HepG2 (cell line): ENCODE measurements around the gene ESYT2. TPM values are rescaled to one million over a fixed set of nuclear protein-coding genes. Genes with fewer than 3 reads are reported as not detected.

Experiments used
- ATAC-seq: fragments of 200-7000 bp; cut with Tn5 transposase; 3 replicates; pipeline ENCODE4 v1.9.1; 2020; ENCODE audit warnings: mild to moderate bottlenecking, moderate library complexity
- BruUV-seq: library from RNA; stranded (reverse); fragments of 400-500 nt; replicated peaks from 2 replicates; lab custom pipeline; 2021; lab: Mats Ljungman, UMichigan
- CTCF ChIA-PET: fragments of 300-600 bp; formaldehyde crosslinking; extraction: SDS; loops from one replicate; lab custom pipeline; 2021; ENCODE audit warnings: low total read pairs, inconsistent platforms, low intra/inter-chr PET ratio; lab: Yijun Ruan, JAX
- POLR2A ChIA-PET: fragments of 350-600 bp; sonication (Branson Sonifier 250); formaldehyde crosslinking; loops from one replicate; lab custom pipeline; 2020; ENCODE audit warnings: antibody characterized with exemption, inconsistent platforms; lab: Yijun Ruan, JAX
- DNase-seq: peaks from one replicate; pipeline ENCODE4 v3.0.0-alpha.2; 2015; ENCODE audit warnings: low spot score
- FAIRE-seq: peaks from 3 replicates; lab custom pipeline; 2011; peaks lifted over from hg19 to GRCh38; lab: Jason Lieb, UNC
- H2AFZ ChIP-seq: one replicate; pipeline ENCODE4 v1.6.1; 2011; ENCODE audit warnings: low read length, inconsistent platforms
- H3K27ac ChIP-seq: fragments of 300-600 bp; 3 replicates; pipeline ENCODE4 v1.8.0; 2011; ENCODE audit warnings: mixed run types, mild to moderate bottlenecking, mixed read lengths, low read length, inconsistent platforms; ENCODE audit not compliant: insufficient read depth; ENCODE audit errors: extremely low read length
- H3K27me3 ChIP-seq, 2 experiments: fragments of 200-600 bp in 1 of 2; 2 replicates in 1 of 2; 3 replicates in 1 of 2; pipeline versions ENCODE4 v1.6.0 to v1.8.0; 2011; ENCODE audit warnings: low read length in 2 of 2, mild to moderate bottlenecking in 2 of 2, moderate library complexity in 2 of 2, inconsistent platforms in 1 of 2; ENCODE audit not compliant: insufficient read depth in 2 of 2, control insufficient read depth in 1 of 2
- H3K36me3 ChIP-seq, 2 experiments: fragments of 200-600 bp in 1 of 2; replicated peaks in 1 of 2; 2 replicates in 1 of 2; 3 replicates in 1 of 2; pipeline versions ENCODE4 v1.5.1 to v1.8.0; 2011; ENCODE audit warnings: low read length in 2 of 2, inconsistent platforms in 1 of 2; ENCODE audit not compliant: insufficient read depth in 2 of 2, control insufficient read depth in 1 of 2
- H3K4me1 ChIP-seq: 2 replicates; pipeline ENCODE4 v1.5.1; 2012; ENCODE audit warnings: low read length, inconsistent platforms; ENCODE audit not compliant: insufficient read depth
- H3K4me2 ChIP-seq: 2 replicates; pipeline ENCODE4 v1.6.0; 2011; ENCODE audit warnings: low read depth, low read length, inconsistent platforms
- H3K4me3 ChIP-seq, 3 experiments: fragments of 200-600 bp in 1 of 3; sonication (generic), shearing (Covaris generic) in 1 of 3; replicated peaks in 1 of 3; 2 replicates each; pipeline ENCODE4 v1.5.1; 2011 to 2016; ENCODE audit warnings: low read length in 3 of 3, inconsistent platforms in 2 of 3, low read depth in 2 of 3, mild to moderate bottlenecking in 2 of 3, control low read depth in 1 of 3, mixed read lengths in 1 of 3; ENCODE audit not compliant: insufficient read depth in 1 of 3
- H3K79me2 ChIP-seq: one replicate; pipeline ENCODE4 v1.6.1; 2011; ENCODE audit warnings: low read length, inconsistent platforms; ENCODE audit not compliant: insufficient read depth
- H3K9ac ChIP-seq: 2 replicates; pipeline ENCODE4 v1.6.0; 2011; ENCODE audit warnings: mild to moderate bottlenecking, low read depth, low read length, inconsistent platforms; ENCODE audit not compliant: insufficient read depth
- H3K9me3 ChIP-seq: 2 replicates; pipeline ENCODE4 v1.5.1; 2012; ENCODE audit warnings: mild to moderate bottlenecking, low read length
- H4K20me1 ChIP-seq: 2 replicates; pipeline ENCODE4 v1.6.0; 2011; ENCODE audit warnings: inconsistent platforms, mild to moderate bottlenecking, low read length, moderate library complexity; ENCODE audit not compliant: insufficient read depth
- GABPB1 ChIP-seq: IDR thresholded peaks from 2 replicates; pipeline ENCODE4 v1.6.1; 2016; ENCODE audit warnings: mild to moderate bottlenecking, missing genetic modification reagents, moderate library complexity, missing compliant biosample characterization
- GLI4 ChIP-seq: sonication (generic); formaldehyde crosslinking; IDR thresholded peaks from 2 replicates; pipeline ENCODE4 v1.5.1; 2020; ENCODE audit warnings: missing genetic modification reagents, mild to moderate bottlenecking, moderate library complexity, borderline replicate concordance
- IRF1 ChIP-seq: sonication (generic); formaldehyde crosslinking; IDR thresholded peaks from 2 replicates; pipeline ENCODE4 v1.4.0; 2020; ENCODE audit warnings: low read depth, mild to moderate bottlenecking, missing genetic modification reagents
- KMT2A ChIP-seq: sonication (generic); formaldehyde crosslinking; IDR thresholded peaks from 2 replicates; pipeline ENCODE4 v1.4.0; 2020; ENCODE audit warnings: missing genetic modification reagents
- KMT2B ChIP-seq: IDR thresholded peaks from 2 replicates; pipeline ENCODE4 v1.6.1; 2016; ENCODE audit warnings: missing genetic modification reagents, missing compliant biosample characterization
- MEIS2 ChIP-seq: sonication (generic); formaldehyde crosslinking; IDR thresholded peaks from 2 replicates; pipeline ENCODE4 v1.9.0; 2021; ENCODE audit warnings: mild to moderate bottlenecking, missing genetic modification reagents
- RAD21 ChIP-seq: fragments of 450-650 bp; formaldehyde crosslinking; IDR thresholded peaks from 2 replicates; pipeline ENCODE4 v1.5.0; 2020; ENCODE audit warnings: mild to moderate bottlenecking
- RBFOX2 ChIP-seq: fragments of 200-400 bp; formaldehyde crosslinking; IDR thresholded peaks from 2 replicates; pipeline ENCODE4 v1.6.1; 2017; ENCODE audit warnings: low read depth, mild to moderate bottlenecking, low read length
- RXRA ChIP-seq: sonication (generic); formaldehyde crosslinking; IDR thresholded peaks from 2 replicates; pipeline ENCODE4 v1.5.1; 2020; ENCODE audit warnings: missing genetic modification reagents
- SOX13 ChIP-seq, 3 experiments: fragments of 450-650 bp in 1 of 3; sonication (generic) in 1 of 3; formaldehyde crosslinking in 1 of 3; IDR thresholded peaks in 2 of 3; conservative IDR thresholded peaks in 1 of 3; 2 replicates each; pipeline versions ENCODE4 v1.5.0 to v1.6.1; 2016 to 2020; ENCODE audit warnings: antibody characterized with exemption in 1 of 3, mild to moderate bottlenecking in 1 of 3, missing compliant biosample characterization in 1 of 3, missing genetic modification reagents in 1 of 3, moderate library complexity in 1 of 3
- ZHX1 ChIP-seq: sonication (generic); formaldehyde crosslinking; IDR thresholded peaks from 2 replicates; pipeline ENCODE4 v1.8.1; 2022; ENCODE audit warnings: low read depth, mild to moderate bottlenecking, missing genetic modification reagents
- ZNF547 ChIP-seq: sonication (generic); formaldehyde crosslinking; IDR thresholded peaks from 2 replicates; pipeline ENCODE4 v1.5.1; 2020; ENCODE audit warnings: mild to moderate bottlenecking, missing genetic modification reagents
- ZNF768 ChIP-seq: sonication (generic); formaldehyde crosslinking; IDR thresholded peaks from 2 replicates; pipeline ENCODE4 v1.4.0; 2020; ENCODE audit warnings: missing genetic modification reagents
- WGBS: methylation state at CpG from one replicate; pipeline ENCODE4 v1.1.6; 2017; ENCODE audit warnings: low lambda C conversion rate; 5-methylcytosine and 5-hydroxymethylcytosine counted together
- in situ Hi-C: cut with HindIII; loops from 2 replicates; pipeline ENCODE4 v1.10.0; 2017; ENCODE audit warnings: low pct_unique_long_range_greater_than_20kb; ENCODE audit not compliant: extremely low pct_ligation_motif_present
- intact Hi-C: fragments of 100-400 bp; cut with micrococcal nuclease; formaldehyde crosslinking; loops from one replicate; pipeline ENCODE4 v1.10.0; 2022; ENCODE audit not compliant: unreplicated experiment
- polyA plus RNA-seq, 8 experiments: library from polyadenylated mRNA; depleted of rRNA in 3 of 8; stranded (reverse) in 7 of 8; unstranded in 1 of 8; fragments of >200 nt; fragmentation: Illumina TruSeq in 4 of 8; extraction: Trizol in 4 of 8; gene quantifications; 2 replicates each; pipeline versions ENCODE4 v1.2.1 to v1.2.3, GENCODE V29; 2011 to 2016; ENCODE audit warnings: low read depth in 4 of 8, missing spikeins in 1 of 8, mixed read lengths in 1 of 8; ENCODE audit not compliant: insufficient read depth in 1 of 8
- total RNA-seq, 5 experiments: library from RNA; depleted of rRNA; stranded (reverse); fragments of >200 nt; fragmentation: Illumina TruSeq; extraction: Trizol; gene quantifications; 2 replicates each; pipeline ENCODE4 v1.2.3, GENCODE V29; 2016; ENCODE audit warnings: low read depth in 1 of 5
- TF ChIP-seq, protein P1 (sequence below): sonication (generic); formaldehyde crosslinking; IDR thresholded peaks from 2 replicates; pipeline ENCODE4 v1.8.0; 2023; ENCODE audit warnings: mild to moderate bottlenecking, missing genetic modification reagents
- TF ChIP-seq, protein P2 (sequence below): sonication (generic); formaldehyde crosslinking; conservative IDR thresholded peaks from 2 replicates; pipeline ENCODE4 v1.4.0; 2020; ENCODE audit warnings: missing genetic modification reagents

Gene ESYT2
- total and polyA plus RNA-seq, 2 of the 13 experiments (the other 11 are each of a cell fraction or from before 2014, with no cell fraction given): 28.5 to 37.3 TPM

DNA sequence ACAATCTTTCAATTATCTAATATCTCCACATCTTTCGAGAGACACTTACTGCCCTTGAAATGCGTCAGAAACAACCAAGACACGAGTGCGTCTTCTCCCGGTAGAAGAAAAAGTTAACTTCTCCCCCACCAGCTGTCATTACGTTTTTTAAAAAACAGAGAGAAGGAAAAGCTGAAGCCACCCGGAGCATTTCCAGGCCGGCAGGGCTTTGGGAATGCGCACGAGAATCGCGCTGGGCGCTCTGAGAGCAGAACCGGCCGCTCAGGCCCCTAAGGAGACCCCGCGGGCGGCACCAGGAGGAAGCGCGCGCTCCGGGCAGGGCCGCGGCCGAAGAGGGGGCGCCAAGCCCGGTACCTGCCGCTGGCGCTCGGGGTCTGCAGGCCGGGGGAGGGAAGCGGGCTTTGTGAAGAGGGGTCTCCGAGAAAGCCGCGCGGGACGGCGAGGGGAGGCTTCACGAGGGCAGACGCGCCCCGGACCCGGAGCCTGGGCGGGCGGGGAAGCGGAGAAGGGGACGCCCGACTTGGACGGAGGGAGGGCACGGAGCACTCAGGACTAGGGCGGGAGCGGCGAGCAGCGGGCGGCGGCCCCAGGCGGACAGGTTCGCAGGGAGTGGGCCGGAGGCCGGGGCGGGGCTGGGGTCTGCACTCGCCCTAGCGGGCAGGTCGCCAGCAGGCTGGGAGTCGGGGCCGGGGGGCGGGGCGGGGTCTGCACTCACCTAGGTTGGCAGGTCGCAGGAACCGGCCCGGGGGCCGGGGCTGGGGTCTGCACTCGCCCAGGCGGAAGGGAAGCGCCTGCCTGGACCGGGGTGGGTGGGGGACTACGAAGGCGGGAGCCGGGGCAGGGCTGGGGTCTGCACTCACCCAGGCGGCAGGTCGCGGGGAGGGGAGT is 932 bp downstream of the ESYT2 start:
- H2AFZ ChIP-seq: no peak overlapping the region
- in situ Hi-C loops (no loop called here), intact Hi-C loops (loop anchor here (1.0 kb wide), 1 partner anchor 21 kb away; no protein-coding TSS in a partner anchor)
- peak overlapping the region; percentile 94 for H3K4me2 ChIP-seq
- H3K79me2 ChIP-seq: peaks cover 48% of the 10 kb centered on the region
- H3K27ac ChIP-seq: peak overlapping the region; percentile 90
- H3K4me3 ChIP-seq: peak overlapping the region; percentile 77 to 96 (median 90)
- H3K9ac ChIP-seq: peak overlapping the region; percentile 91
- H3K36me3 ChIP-seq: no peaks in the 10 kb centered on the region
- POLR2A ChIA-PET: interaction anchor here (2.2 to 3.2 kb wide), 2 partner anchors 9 to 35 kb away, joined by 19 to 21 read pairs; no protein-coding TSS in a partner anchor
- FAIRE-seq (no peak), ATAC-seq (peak; percentile 52), DNase-seq (no peak)
- peaks cover 46% of the 10 kb centered on the region for H3K4me1 ChIP-seq
- H3K9me3 ChIP-seq: no peaks in the 10 kb centered on the region
- H4K20me1 ChIP-seq: peaks cover 17% of the 10 kb centered on the region
- H3K27me3 ChIP-seq: no peaks in the 10 kb centered on the region; a peak in 1 of 5 replicates
- BruUV-seq: no TSS peak
- CTCF ChIA-PET: interaction anchor here (1.3 kb wide), 1 partner anchor 67 kb away, joined by 3 read pairs; no protein-coding TSS in a partner anchor
- 2% methylated on average over 31 of the region's 82 CpGs for WGBS
- TF ChIP-seq GLI4 (no peak), KMT2A (peak; percentile 71; the same call in 1 of the 2 replicates), ZNF768 (peak; percentile 61; the same call in 1 of the 2 replicates), ZHX1 (CRISPR knock-in tag) (no peak), KMT2B (CRISPR knock-in tag) (peak; percentile 60; the same call in 1 of the 2 replicates), RXRA (0 out of 2 replicates have a peak, but pooled peaks have one; percentile 14), IRF1 (CRISPR knock-in tag) (no peak), MEIS2 (CRISPR knock-in tag) (0 out of 2 replicates have a peak, but pooled peaks have one; percentile 39), RAD21 (0 out of 2 replicates have a peak, but pooled peaks have one; percentile 38), GABPB1 (peak; percentile 39; the same call in 1 of the 2 replicates), SOX13 (IDR thresholded peaks at IDR 0.05) (no peak), SOX13 (CRISPR knock-in tag; conservative IDR thresholded peaks at IDR 0.05 in 1 of 2, IDR thresholded peaks at IDR 0.05 in 1 of 2) (0 out of 4 replicates have a peak, but pooled peaks of 1 of the 2 experiments have one; percentile 13), RBFOX2 (peak; percentile 26; the same call in 1 of the 2 replicates), ZNF547 (0 out of 2 replicates have a peak, but pooled peaks have one; percentile 48)
- TF ChIP-seq, protein P1, sequence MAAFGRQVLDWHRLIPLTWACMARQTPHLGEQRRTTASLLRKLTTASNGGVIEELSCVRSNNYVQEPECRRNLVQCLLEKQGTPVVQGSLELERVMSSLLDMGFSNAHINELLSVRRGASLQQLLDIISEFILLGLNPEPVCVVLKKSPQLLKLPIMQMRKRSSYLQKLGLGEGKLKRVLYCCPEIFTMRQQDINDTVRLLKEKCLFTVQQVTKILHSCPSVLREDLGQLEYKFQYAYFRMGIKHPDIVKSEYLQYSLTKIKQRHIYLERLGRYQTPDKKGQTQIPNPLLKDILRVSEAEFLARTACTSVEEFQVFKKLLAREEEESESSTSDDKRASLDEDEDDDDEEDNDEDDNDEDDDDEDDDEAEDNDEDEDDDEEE (CRISPR knock-in tag): 0 out of 2 replicates have a peak, but pooled peaks have one; percentile 58
- TF ChIP-seq, protein P2, sequence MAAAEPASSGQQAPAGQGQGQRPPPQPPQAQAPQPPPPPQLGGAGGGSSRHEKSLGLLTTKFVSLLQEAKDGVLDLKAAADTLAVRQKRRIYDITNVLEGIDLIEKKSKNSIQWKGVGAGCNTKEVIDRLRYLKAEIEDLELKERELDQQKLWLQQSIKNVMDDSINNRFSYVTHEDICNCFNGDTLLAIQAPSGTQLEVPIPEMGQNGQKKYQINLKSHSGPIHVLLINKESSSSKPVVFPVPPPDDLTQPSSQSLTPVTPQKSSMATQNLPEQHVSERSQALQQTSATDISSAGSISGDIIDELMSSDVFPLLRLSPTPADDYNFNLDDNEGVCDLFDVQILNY (CRISPR knock-in tag): 0 out of 2 replicates have a peak, but pooled peaks have one; percentile 25
